Calu3 (cell line): Measurements from ENCODE around the gene SUFU. TPM values are rescaled to one million over a fixed set of nuclear protein-coding genes. Genes with fewer than 3 reads are reported as not detected.

Source experiments
- BruUV-seq: library from RNA; stranded (reverse); fragments of 400-500 nt; replicated peaks from 2 replicates; lab custom pipeline; 2021; lab: Mats Ljungman, UMichigan
- CTCF ChIA-PET: fragments of 300-600 bp; sonication (Branson Sonifier 250); formaldehyde crosslinking; loops from one replicate; lab custom pipeline; 2022; ENCODE audit warnings: antibody characterized with exemption; lab: Charles Lee
- DNase-seq: peaks from one replicate; pipeline ENCODE4 v3.0.0; 2022
- H3K27ac Mint-ChIP-seq: one replicate; pipeline ENCODE4 v1.8.0; 2022; ENCODE audit warnings: mixed read lengths; ENCODE audit not compliant: unreplicated experiment
- H3K27me3 Mint-ChIP-seq: one replicate; pipeline ENCODE4 v1.8.0; 2022; ENCODE audit warnings: mixed read lengths; ENCODE audit not compliant: unreplicated experiment
- H3K36me3 Mint-ChIP-seq: one replicate; pipeline ENCODE4 v1.8.0; 2022; ENCODE audit warnings: mild to moderate bottlenecking, moderate library complexity, mixed read lengths; ENCODE audit not compliant: insufficient read depth, unreplicated experiment
- H3K4me1 Mint-ChIP-seq: one replicate; pipeline ENCODE4 v1.8.0; 2022; ENCODE audit warnings: mild to moderate bottlenecking, low read depth, mixed read lengths; ENCODE audit not compliant: unreplicated experiment
- H3K4me3 Mint-ChIP-seq: one replicate; pipeline ENCODE4 v1.8.0; 2022; ENCODE audit warnings: mild to moderate bottlenecking, low read depth, moderate library complexity, mixed read lengths; ENCODE audit not compliant: unreplicated experiment
- H3K9me3 Mint-ChIP-seq: one replicate; pipeline ENCODE4 v1.8.0; 2022; ENCODE audit warnings: low read depth, mixed read lengths; ENCODE audit not compliant: unreplicated experiment
- CTCF ChIP-seq: fragments of 200-600 bp; IDR thresholded peaks from one replicate; pipeline ENCODE4 v1.8.0; 2022; ENCODE audit warnings: antibody characterized with exemption; ENCODE audit not compliant: unreplicated experiment
- intact Hi-C: fragments of 100-400 bp; cut with micrococcal nuclease; formaldehyde crosslinking; loops from one replicate; pipeline ENCODE4 v1.10.0; 2022; ENCODE audit not compliant: unreplicated experiment
- total RNA-seq: library from RNA; stranded (reverse); gene quantifications from 2 replicates; pipeline ENCODE4 v1.2.3, GENCODE V29; 2022

SUFU gene
- total RNA-seq, 1 experiment from 2014 or later: 7.0 TPM

- Mint-ChIP-seq H3K4me1 (peaks cover 30% of the 10 kb centered on the region), H3K4me3 (peak overlapping the region; percentile 40), H3K27me3 (no peaks in the 10 kb centered on the region), H3K9me3 (no peaks in the 10 kb centered on the region), H3K36me3 (peaks cover 32% of the 10 kb centered on the region), H3K27ac (no peak overlapping the region)
- no peak for TF ChIP-seq CTCF
- intact Hi-C loops: loop anchor here (10.0 kb wide), 1 partner anchor 144 kb away; the partner anchor contains the start of genes ACTR1A and SUFU
- CTCF ChIA-PET: no interaction called here
- no peak for DNase-seq
- BruUV-seq: no TSS peak
Measured at GRCh38 chr10:102648889-102649796, 145.4 kb downstream of the SUFU start.

- intact Hi-C loops: loop anchor here (10.0 kb wide), 1 partner anchor 145 kb away; the partner anchor contains the start of genes ACTR1A and SUFU
- H3K4me1 Mint-ChIP-seq: peaks cover 30% of the 10 kb centered on the region
Measured at GRCh38 chr10:102649797-102650654, 146.3 kb downstream of the SUFU start.

GRCh38 chr10:102650655-102651454 lies 147.1 kb downstream of the SUFU start:
- Mint-ChIP-seq H3K27ac (no peak overlapping the region), H3K4me1 (peaks cover 30% of the 10 kb centered on the region), H3K27me3 (no peaks in the 10 kb centered on the region), H3K9me3 (no peaks in the 10 kb centered on the region), H3K36me3 (peaks cover 24% of the 10 kb centered on the region), H3K4me3 (no peak overlapping the region)
- CTCF ChIA-PET: no interaction called here
- DNase-seq: no peak
- intact Hi-C loops: no loop called here
- BruUV-seq: no TSS peak
- no peak for TF ChIP-seq CTCF

More at GRCh38 chr10:102649797-102650654, 146.3 kb downstream of the SUFU start:
- H3K27me3 Mint-ChIP-seq: no peaks in the 10 kb centered on the region
- no peak for TF ChIP-seq CTCF
- H3K36me3 Mint-ChIP-seq: peaks cover 32% of the 10 kb centered on the region
- CTCF ChIA-PET: no interaction called here
- H3K9me3 Mint-ChIP-seq: no peaks in the 10 kb centered on the region
- no peak for DNase-seq
- BruUV-seq: no TSS peak
- no peak overlapping the region for H3K4me3 Mint-ChIP-seq
- no peak overlapping the region for H3K27ac Mint-ChIP-seq
